GM23338 (cell line): ENCODE results near the gene FNDC3B.

Experiments
- CREB1 ChIP-seq: fragments of 250-450 bp; sonication (Bioruptor Pico); IDR thresholded peaks from 2 replicates; pipeline ENCODE4 v1.5.0; 2020; ENCODE audit warnings: low read depth, mild to moderate bottlenecking, moderate library complexity
- CTCF ChIP-seq, 2 experiments: fragments of 200-600 bp in 1 of 2; sonication (generic) in 1 of 2; conservative IDR thresholded peaks; 2 replicates each; pipeline versions ENCODE4 v1.5.1 to v1.6.1; 2016 to 2017; ENCODE audit warnings: antibody characterized with exemption in 2 of 2, low read depth in 2 of 2, mild to moderate bottlenecking in 2 of 2, moderate library complexity in 1 of 2
- EZH2 ChIP-seq: fragments of 200-600 bp; sonication (generic); IDR thresholded peaks from one replicate; pipeline ENCODE4 v1.8.0; 2017; ENCODE audit warnings: antibody characterized with exemption, mild to moderate bottlenecking, low read depth; ENCODE audit not compliant: unreplicated experiment
- EZH2phosphoT487 ChIP-seq: fragments of 200-600 bp; sonication (generic); IDR thresholded peaks from one replicate; pipeline ENCODE4 v1.8.1; 2018; ENCODE audit warnings: antibody characterized with exemption; ENCODE audit not compliant: unreplicated experiment
- POLR2AphosphoS5 ChIP-seq: IDR thresholded peaks from 2 replicates; pipeline ENCODE4 v1.6.1; 2016; ENCODE audit warnings: antibody characterized with exemption, low read depth
- ZNF331 ChIP-seq: fragments of 250-450 bp; sonication (Bioruptor Pico); IDR thresholded peaks from 2 replicates; pipeline ENCODE4 v1.5.0; 2020; ENCODE audit warnings: low read depth, mild to moderate bottlenecking, moderate library complexity
- TF ChIP-seq, protein P1 (sequence below): IDR thresholded peaks from one replicate; pipeline ENCODE4 v1.6.1; 2018; ENCODE audit warnings: antibody characterized with exemption; ENCODE audit not compliant: unreplicated experiment

DNA sequence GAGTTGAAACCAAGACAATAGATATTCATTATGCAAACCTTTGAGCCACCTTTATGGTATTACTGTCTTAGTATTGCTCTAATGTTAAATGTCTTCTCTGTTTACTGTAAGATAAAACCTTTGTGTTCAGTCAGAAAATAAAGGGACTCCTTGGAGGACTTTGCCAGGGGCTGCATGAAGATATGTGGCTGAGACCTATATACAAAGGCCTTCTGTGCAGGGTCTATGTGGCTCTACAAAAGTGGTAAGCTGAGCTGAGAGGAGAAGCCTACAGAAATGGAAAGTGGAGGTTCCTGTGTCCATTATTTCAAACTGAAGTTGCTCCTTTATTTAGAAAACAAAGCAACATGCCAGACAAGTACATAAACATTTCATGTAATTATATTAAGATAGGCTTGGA lies 131.5 kb downstream of the FNDC3B start:
- TF ChIP-seq CTCF (conservative IDR thresholded peaks at IDR 0.05; ENCODE audit: low read depth in 2 of 2) (no peak), POLR2AphosphoS5 (no peak), EZH2phosphoT487 (no peak), CREB1 (CRISPR knock-in tag) (no peak), EZH2 (no peak), ZNF331 (CRISPR knock-in tag) (no peak)
- TF ChIP-seq, protein P1, sequence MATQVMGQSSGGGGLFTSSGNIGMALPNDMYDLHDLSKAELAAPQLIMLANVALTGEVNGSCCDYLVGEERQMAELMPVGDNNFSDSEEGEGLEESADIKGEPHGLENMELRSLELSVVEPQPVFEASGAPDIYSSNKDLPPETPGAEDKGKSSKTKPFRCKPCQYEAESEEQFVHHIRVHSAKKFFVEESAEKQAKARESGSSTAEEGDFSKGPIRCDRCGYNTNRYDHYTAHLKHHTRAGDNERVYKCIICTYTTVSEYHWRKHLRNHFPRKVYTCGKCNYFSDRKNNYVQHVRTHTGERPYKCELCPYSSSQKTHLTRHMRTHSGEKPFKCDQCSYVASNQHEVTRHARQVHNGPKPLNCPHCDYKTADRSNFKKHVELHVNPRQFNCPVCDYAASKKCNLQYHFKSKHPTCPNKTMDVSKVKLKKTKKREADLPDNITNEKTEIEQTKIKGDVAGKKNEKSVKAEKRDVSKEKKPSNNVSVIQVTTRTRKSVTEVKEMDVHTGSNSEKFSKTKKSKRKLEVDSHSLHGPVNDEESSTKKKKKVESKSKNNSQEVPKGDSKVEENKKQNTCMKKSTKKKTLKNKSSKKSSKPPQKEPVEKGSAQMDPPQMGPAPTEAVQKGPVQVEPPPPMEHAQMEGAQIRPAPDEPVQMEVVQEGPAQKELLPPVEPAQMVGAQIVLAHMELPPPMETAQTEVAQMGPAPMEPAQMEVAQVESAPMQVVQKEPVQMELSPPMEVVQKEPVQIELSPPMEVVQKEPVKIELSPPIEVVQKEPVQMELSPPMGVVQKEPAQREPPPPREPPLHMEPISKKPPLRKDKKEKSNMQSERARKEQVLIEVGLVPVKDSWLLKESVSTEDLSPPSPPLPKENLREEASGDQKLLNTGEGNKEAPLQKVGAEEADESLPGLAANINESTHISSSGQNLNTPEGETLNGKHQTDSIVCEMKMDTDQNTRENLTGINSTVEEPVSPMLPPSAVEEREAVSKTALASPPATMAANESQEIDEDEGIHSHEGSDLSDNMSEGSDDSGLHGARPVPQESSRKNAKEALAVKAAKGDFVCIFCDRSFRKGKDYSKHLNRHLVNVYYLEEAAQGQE: no peak
